ENCODE measurements around the gene GIPC1. TPM values are rescaled to one million over a fixed set of nuclear protein-coding genes. Genes with fewer than 3 reads are reported as not detected.

The GIPC1 gene
- total RNA-seq, 2 experiments from 2014 or later, result 31.7 to 32.4 TPM

DNA sequence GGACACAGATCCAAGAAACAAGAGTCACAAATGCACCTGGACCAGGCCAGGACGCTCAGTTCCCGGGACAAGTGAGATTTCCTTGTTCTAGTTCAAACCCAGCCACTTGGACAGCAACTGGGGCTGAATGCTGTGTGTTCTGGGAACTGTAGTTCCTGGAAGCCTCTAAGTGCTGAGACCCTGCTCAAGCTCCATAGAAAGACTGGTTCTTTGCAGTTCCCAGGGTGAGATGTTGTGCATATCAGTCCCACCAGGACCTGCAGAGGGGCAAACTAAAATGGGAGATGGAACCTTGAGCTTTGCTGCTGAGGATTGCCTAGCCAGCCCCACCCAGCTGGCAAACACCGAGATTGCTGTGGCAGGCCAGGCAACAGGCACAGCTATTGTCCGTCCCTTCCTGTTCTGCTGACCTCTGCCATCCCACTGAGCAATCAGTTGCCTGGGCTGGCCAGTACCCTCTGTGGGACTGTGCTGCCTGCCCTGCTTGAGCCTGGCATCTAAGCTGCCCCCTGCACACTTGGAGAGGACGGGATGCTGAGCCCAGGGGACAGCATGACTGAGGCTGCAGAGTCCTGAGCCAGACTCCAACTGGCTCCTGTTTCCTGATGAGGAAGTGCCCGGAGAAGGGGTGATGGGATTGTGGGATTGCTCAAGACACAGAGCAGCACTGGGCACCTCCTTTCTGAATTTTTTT is 1.4 kb upstream of the GIPC1 start:
- H3K4me1 Mint-ChIP-seq, result peaks cover 14% of the 10 kb centered on the region
- no peak overlapping the region for H3K27ac Mint-ChIP-seq
- H3K9me3 Mint-ChIP-seq, result no peaks in the 10 kb centered on the region
- DNase-seq (no peak), ATAC-seq (ENCODE audit: low read depth) (no peak)
- POLR2A ChIA-PET, result interaction anchor here (1.4 to 2.6 kb wide), 2 partner anchors 9 to 25 kb away, joined by 8 to 29 read pairs; no protein-coding TSS in a partner anchor
- no peak overlapping the region for H3K4me3 Mint-ChIP-seq
- H3K36me3 Mint-ChIP-seq, result peaks cover 3% of the 10 kb centered on the region
- peaks cover 3% of the 10 kb centered on the region for H3K27me3 Mint-ChIP-seq

DNA sequence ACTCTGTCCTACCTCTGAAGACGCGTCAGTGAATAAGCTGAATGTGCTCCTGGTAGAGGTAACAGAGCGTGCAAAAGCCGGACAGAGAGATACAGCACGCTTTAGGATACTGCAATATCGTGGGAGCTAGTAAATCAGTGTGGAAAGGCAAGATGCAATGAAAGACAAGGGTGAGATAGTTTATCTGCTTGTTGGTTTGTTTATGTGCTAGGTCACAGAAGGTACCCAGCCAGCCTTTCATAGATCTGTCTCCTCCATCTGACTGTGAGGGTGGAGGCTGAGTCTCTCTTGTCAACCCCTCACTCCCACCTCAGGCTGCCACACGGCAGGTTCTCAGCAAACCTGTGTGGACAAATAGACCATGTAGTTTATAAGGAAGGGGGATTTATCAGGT is 904 bp upstream of the GIPC1 start:
- peaks cover 14% of the 10 kb centered on the region for H3K4me1 Mint-ChIP-seq
- peaks cover 3% of the 10 kb centered on the region for H3K36me3 Mint-ChIP-seq
- DNase-seq (no peak), ATAC-seq (ENCODE audit: low read depth) (no peak)
- POLR2A ChIA-PET, result interaction anchor here (0.5 to 2.6 kb wide), 5 partner anchors 9 to 70 kb away, joined by 3 to 29 read pairs (median 8); no protein-coding TSS in a partner anchor
- H3K27ac Mint-ChIP-seq, result peak overlapping the region; percentile 79
- H3K27me3 Mint-ChIP-seq, result peaks cover 3% of the 10 kb centered on the region
- H3K4me3 Mint-ChIP-seq, result peak overlapping the region; percentile 78
- no peaks in the 10 kb centered on the region for H3K9me3 Mint-ChIP-seq

DNA sequence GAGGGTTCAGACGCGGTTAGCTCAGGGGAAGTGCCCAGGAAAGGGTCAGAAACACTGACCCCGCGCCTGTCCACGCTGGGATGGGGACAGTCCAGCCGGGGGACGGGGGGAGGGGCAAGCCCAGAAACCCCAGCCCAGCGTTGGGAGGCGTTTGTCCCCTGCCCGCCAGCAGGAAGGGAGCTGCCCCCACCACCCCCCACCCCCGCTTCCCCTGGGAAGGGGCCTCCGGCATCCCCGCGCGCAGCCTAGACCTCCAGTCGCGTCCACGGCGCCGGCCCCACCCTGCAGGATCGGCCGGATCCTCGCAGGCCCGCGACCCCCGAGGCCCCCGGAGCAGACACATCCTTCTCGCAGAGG is 277 bp downstream of the GIPC1 start:
- H3K27me3 Mint-ChIP-seq, result peaks cover 3% of the 10 kb centered on the region
- peak overlapping the region; percentile 84 for H3K4me3 Mint-ChIP-seq
- no peaks in the 10 kb centered on the region for H3K9me3 Mint-ChIP-seq
- DNase-seq (no peak), ATAC-seq (ENCODE audit: low read depth) (peak; percentile 1)
- peaks cover 15% of the 10 kb centered on the region for H3K4me1 Mint-ChIP-seq
- peaks cover 7% of the 10 kb centered on the region for H3K36me3 Mint-ChIP-seq
- POLR2A ChIA-PET, result interaction anchor here (1.0 to 2.6 kb wide), 7 partner anchors 8 to 68 kb away, joined by 3 to 29 read pairs (median 8); partner anchors contain the start of gene DNAJB1
- H3K27ac Mint-ChIP-seq, result peak overlapping the region; percentile 68

DNA sequence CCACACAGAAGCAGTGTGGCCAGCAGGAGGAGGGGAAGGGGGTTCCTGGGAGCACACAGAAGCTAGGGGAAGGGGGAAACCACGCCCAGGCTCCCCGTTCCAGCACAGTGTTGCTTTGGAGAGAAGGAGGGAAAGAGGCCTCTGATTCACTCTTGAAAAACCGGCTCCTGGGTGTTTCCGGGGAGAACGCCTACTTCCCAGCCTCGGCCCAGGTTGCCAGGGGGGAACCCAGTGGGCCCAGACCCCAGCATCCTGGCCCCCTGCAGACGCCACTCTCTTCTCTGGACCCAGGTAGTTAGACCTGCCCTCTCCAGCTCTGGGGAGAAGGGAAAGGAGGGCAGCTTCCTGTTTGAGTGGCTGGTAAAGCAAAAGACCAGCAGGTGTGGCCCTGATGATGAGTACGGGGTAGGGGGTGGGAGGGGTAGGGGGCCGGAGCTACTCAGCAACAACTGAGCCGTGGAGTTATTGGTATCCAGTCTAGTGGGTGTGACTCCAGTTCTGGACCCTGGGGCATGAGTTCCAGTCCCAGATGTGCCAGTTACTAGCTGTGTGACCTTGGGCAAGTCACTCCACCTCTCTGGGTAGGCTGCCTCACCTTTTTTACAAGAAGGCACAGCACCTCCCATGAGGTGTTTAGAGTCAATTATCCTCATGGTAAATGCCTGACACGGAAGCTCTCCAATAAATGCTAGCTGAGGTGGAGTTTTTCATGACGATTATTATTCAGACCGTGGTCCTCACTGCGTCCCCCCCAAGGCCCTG is 836 bp downstream of the GIPC1 start:
- H3K36me3 Mint-ChIP-seq, result peaks cover 7% of the 10 kb centered on the region
- DNase-seq (no peak), ATAC-seq (ENCODE audit: low read depth) (no peak)
- peak overlapping the region; percentile 68 for H3K27ac Mint-ChIP-seq
- POLR2A ChIA-PET, result interaction anchor here (1.0 to 2.6 kb wide), 6 partner anchors 9 to 27 kb away, joined by 3 to 29 read pairs (median 8); partner anchors contain the start of gene DNAJB1
- H3K4me1 Mint-ChIP-seq, result peaks cover 15% of the 10 kb centered on the region
- H3K27me3 Mint-ChIP-seq, result peaks cover 3% of the 10 kb centered on the region
- peak overlapping the region; percentile 84 for H3K4me3 Mint-ChIP-seq
- no peaks in the 10 kb centered on the region for H3K9me3 Mint-ChIP-seq

DNA sequence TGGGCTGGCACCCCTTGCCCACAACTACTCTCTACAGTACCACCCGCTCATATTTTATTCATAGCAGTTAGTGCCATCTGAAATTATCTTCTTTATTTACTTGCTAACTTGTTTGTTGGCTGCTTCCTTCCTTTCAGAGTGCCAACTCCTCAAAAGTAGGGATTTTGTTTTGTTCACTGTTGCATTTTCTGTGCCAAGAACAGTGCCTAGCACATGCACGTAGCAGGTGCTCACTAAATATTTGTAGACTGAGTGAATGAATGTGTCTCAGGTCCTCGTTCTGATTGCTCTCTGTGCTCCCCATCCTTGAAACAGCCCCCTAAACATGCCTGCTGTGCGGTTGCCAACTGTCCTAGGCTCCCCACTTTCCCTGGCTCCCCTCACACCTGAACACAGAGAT is 1.5 kb downstream of the GIPC1 start:
- DNase-seq (no peak), ATAC-seq (ENCODE audit: low read depth) (no peak)
- Mint-ChIP-seq H3K9me3 (no peaks in the 10 kb centered on the region), H3K4me3 (peak overlapping the region; percentile 84), H3K27me3 (peaks cover 3% of the 10 kb centered on the region), H3K27ac (peak overlapping the region; percentile 61), H3K4me1 (peaks cover 15% of the 10 kb centered on the region), H3K36me3 (peaks cover 7% of the 10 kb centered on the region)
- POLR2A ChIA-PET, result interaction anchor here (0.6 to 2.6 kb wide), 4 partner anchors 12 to 117 kb away, joined by 3 to 29 read pairs (median 6); no protein-coding TSS in a partner anchor

DNA sequence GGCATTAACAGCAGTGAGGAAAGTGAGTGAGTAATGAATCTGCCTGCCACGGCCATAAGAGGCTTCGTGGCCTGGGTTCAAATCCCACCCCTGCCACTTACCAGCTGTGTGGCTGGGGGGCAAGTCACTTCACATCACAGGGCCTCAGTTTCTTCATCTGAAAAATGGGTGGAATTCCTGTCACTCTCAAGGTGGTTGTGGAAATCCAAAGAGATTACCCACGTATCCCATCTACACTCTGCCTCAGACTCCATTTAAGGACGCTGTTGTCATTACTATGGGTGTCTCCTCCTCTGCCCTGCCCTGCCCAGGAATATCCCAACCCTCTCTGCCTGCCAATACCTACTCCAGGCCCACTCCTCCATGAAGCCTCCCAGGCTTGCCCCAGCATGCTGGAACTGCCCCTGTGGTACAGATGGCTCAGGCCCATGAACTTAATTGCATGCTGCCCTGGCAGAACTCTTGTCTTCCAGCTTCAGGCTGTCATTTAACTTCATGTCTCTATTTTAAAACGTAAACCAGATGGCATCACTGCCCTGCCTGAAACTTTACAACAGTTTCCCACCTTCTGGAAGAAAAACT is 3.1 kb downstream of the GIPC1 start:
- Mint-ChIP-seq H3K36me3 (peaks cover 10% of the 10 kb centered on the region), H3K4me3 (no peak overlapping the region), H3K27ac (no peak overlapping the region), H3K4me1 (peaks cover 15% of the 10 kb centered on the region), H3K27me3 (peaks cover 3% of the 10 kb centered on the region), H3K9me3 (no peaks in the 10 kb centered on the region)
- DNase-seq (no peak), ATAC-seq (ENCODE audit: low read depth) (no peak)
- POLR2A ChIA-PET, result no interaction called here

DNA sequence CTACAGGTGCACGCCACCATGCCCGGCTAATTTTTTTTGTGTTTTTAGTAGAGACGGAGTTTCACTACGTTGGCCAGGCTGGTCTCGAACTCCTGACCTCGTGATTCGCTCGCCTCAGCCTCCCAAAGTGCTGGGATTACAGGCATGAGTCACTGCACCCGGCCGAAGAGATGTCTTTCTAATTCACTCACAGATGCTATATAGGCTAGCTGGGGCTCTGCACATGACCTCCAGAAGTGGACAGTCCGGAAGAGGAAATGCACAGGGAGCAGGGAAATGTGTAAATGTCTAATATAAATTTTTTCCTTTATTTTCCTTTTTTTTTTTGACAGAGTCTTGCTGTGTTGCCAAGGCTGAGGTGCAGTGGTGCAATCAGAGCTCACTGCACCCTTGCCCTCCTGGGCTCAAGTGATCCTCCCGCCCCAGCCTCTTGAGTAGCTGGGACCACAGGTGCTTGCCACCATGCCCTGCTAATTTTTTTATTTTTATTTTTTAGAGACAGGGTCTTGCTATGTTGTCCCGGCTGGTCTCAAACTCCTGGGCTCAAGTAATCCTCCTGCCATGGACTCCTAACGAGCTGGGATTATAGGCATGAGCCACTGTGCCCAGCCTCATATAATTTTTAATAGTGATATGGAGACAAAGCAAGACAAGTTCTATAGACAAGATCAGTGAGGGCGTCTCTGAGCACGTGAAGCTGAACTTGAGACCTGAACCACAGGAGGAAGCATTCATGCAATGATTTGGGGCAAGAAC is 8.4 kb downstream of the GIPC1 start:
- no peaks in the 10 kb centered on the region for H3K27me3 Mint-ChIP-seq
- POLR2A ChIA-PET, result interaction anchor here (0.7 to 1.7 kb wide), 3 partner anchors 20 to 34 kb away, joined by 4 to 5 read pairs (median 4); partner anchors contain the start of gene DNAJB1
- peaks cover 10% of the 10 kb centered on the region for H3K36me3 Mint-ChIP-seq
- DNase-seq, result no peak
- H3K9me3 Mint-ChIP-seq, result no peaks in the 10 kb centered on the region
- ATAC-seq (ENCODE audit: low read depth), result no peak
- H3K4me1 Mint-ChIP-seq, result peaks cover 10% of the 10 kb centered on the region
- H3K27ac Mint-ChIP-seq, result no peak overlapping the region
- H3K4me3 Mint-ChIP-seq, result no peak overlapping the region

DNA sequence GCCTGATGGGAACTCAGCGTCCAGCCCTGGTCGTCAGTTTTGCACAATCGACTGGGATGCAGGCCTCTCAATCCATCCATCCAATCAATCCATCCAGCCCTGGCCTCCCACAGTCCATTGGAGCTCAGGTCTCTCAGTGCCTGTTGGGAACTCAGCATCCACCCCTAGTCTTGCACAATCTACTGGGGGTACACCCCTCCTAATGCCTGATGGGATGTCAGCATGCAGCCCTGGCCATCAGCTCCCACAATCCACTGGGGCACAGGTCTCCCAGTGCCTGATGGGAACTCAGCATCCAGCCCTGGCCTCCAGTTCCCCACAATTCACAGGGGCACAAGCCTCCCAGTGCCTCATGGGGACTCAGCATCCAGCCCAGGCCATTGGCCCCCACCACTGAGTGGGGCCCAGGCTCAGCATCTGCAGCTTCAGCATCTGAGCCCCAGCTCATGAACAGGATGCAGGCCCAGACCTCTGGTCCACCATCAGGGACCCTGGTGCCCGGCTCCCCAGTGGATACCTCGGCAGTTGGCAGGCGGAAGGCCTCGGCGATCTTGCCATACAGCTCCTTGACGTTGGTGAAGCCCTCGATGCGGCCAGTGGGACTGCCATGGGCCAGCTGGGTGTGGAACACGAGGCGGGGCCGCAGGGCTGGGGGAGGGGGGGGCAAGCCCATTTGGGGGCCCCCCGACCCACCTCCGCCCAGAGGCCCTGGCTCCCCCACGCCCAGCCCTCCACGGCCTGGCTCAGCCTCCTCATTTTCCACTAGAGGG is 13.6 kb downstream of the GIPC1 start:
- Mint-ChIP-seq H3K36me3 (peaks cover 3% of the 10 kb centered on the region), H3K27me3 (no peaks in the 10 kb centered on the region), H3K9me3 (no peaks in the 10 kb centered on the region), H3K27ac (no peak overlapping the region), H3K4me3 (no peak overlapping the region), H3K4me1 (peaks cover 6% of the 10 kb centered on the region)
- DNase-seq, result no peak
- ATAC-seq (ENCODE audit: low read depth), result no peak
- POLR2A ChIA-PET, result no interaction called here

DNA sequence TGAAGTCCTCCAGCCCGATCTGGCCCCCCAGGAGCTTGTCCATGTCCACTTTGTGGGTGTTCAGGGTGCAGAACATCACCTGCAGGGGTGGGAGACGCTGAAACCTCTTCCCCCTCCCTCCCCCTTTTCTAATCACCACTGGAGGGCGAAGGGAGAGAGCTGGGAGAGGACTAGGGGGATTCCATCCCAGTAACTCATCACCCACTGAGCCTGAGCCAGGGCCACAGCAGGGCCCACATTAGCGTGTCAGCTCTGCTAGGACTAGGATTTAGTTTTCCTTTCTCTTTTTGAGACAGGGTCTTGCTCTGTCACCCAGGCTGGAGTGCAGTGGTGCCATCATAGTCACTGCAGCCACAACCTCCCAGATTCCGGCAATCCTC is 15.2 kb downstream of the GIPC1 start:
- H3K36me3 Mint-ChIP-seq, result peaks cover 2% of the 10 kb centered on the region
- POLR2A ChIA-PET, result interaction anchor here (1.0 kb wide), 1 partner anchor 344 kb away, joined by 4 read pairs; no protein-coding TSS in a partner anchor

DNA sequence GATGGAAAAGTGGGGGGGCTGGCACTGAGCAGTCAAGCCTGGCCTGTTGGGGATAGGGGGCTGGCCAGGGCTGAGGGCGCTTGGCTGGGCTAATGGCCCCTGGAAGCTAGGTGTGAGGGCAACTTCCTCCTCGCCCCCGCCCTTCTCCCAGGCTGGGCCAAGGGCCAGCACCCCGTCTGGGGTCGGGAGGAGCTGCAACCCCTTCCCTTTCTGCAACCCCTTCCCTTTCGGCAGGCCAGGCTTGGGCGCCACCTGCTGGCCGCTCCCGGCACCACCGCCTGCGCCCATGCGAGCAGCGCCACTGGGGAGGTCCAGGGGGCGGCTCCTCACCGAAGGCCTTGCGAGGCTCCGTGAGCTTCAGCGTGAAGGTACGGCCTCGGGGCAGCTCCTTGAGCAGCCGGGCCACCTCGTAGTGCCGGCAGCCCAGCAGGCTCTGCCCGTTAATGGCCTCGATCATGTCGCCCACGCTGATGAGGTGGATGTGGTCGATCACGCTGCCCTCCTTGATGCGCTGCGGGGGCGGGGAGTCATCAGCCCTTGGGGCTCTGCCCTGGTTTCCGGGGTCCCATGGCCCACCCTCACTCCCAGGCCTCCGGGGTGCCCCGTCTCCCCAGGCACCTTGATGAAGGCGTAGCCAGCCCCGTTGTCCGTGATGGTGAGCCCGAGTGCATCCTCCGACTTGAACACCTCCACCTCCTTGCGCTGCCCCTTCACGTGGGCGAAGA is 15.8 kb downstream of the GIPC1 start:
- DNase-seq (peak; percentile 88), ATAC-seq (ENCODE audit: low read depth) (peak; percentile 53)
- H3K4me1 Mint-ChIP-seq, result peaks cover 11% of the 10 kb centered on the region
- H3K27ac Mint-ChIP-seq, result no peak overlapping the region
- no peaks in the 10 kb centered on the region for H3K27me3 Mint-ChIP-seq
- POLR2A ChIA-PET, result interaction anchor here (0.8 to 1.1 kb wide), 4 partner anchors 12 to 343 kb away, joined by 3 to 4 read pairs (median 4); no protein-coding TSS in a partner anchor
- H3K4me3 Mint-ChIP-seq, result no peak overlapping the region
- peaks cover 2% of the 10 kb centered on the region for H3K36me3 Mint-ChIP-seq
- H3K9me3 Mint-ChIP-seq, result no peaks in the 10 kb centered on the region

More for the DNA sequence above, 15.2 kb downstream of the GIPC1 start:
- no peak for ATAC-seq (ENCODE audit: low read depth)
- DNase-seq, result no peak
- no peak overlapping the region for H3K27ac Mint-ChIP-seq
- H3K9me3 Mint-ChIP-seq, result no peaks in the 10 kb centered on the region
- H3K27me3 Mint-ChIP-seq, result no peaks in the 10 kb centered on the region
- H3K4me1 Mint-ChIP-seq, result peaks cover 8% of the 10 kb centered on the region
- H3K4me3 Mint-ChIP-seq, result no peak overlapping the region

DNA sequence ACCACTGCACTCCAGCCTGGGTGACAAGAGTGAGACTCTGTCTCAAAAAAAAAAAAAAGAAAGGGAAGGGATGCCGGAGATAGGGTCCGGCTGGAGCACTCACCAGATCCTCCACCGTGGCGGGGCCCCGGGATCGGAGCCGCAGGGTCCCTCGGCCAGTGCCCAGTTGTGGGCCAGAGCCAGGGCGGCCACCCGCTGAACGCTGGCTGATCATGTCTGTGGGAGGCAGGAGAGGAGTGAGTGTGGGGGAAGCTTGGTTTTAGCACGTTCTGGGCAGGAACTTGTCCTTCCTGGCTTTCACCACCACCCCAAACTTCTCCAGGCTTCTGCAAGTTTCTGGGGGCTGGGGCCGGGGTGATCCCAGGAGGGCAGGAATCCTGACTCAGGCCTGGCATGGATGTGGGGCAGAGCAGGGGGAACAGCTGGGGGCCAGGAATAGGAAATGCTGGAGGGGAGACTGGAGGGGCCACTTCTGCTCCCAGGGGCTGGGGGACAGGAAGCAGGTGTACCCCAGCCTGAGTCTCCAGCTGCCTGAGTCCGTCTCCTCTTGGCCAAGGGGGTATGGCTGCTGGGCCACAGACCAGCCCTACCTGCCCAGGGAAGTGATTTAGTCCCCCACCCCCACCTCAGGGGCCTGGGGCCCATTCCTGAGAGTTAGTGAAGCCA is 16.5 kb downstream of the GIPC1 start:
- POLR2A ChIA-PET, result interaction anchor here (0.7 to 1.1 kb wide), 5 partner anchors 11 to 343 kb away, joined by 3 to 4 read pairs (median 4); no protein-coding TSS in a partner anchor
- peaks cover 4% of the 10 kb centered on the region for H3K27me3 Mint-ChIP-seq

More for the DNA sequence above, 16.5 kb downstream of the GIPC1 start:
- H3K4me3 Mint-ChIP-seq, result no peak overlapping the region
- no peaks in the 10 kb centered on the region for H3K9me3 Mint-ChIP-seq
- peaks cover 16% of the 10 kb centered on the region for H3K4me1 Mint-ChIP-seq
- H3K36me3 Mint-ChIP-seq, result peaks cover 2% of the 10 kb centered on the region
- no peak for ATAC-seq (ENCODE audit: low read depth)
- no peak overlapping the region for H3K27ac Mint-ChIP-seq
- DNase-seq, result no peak

Measured in activated naive CD8-positive, alpha-beta T cell treated with anti-CD3 and anti-CD28 coated beads, Interleukin-2, amount 10 ng/mL, durations not matched to agents 7 days and 5 days (primary cell).